Trophoblast cell (in vitro differentiated cells and primary cell): ENCODE results near the gene FBXL5.
A peak's percentile ranks its signal among the peaks of the same experiment; 100 is the strongest.

Experiments
- DNase-seq, 2 donors: peaks; one replicate each; pipeline ENCODE4 v3.0.0-alpha.2; 2016
- H2AFZ ChIP-seq: 2 replicates; pipeline ENCODE4 v1.6.1; 2013; ENCODE audit warnings: low read length, moderate library complexity, mild to moderate bottlenecking; ENCODE audit not compliant: insufficient read depth, poor library complexity
- H2AK5ac ChIP-seq: 2 replicates; pipeline ENCODE4 v1.6.1; 2013; ENCODE audit warnings: mild to moderate bottlenecking, low read length
- H2BK120ac ChIP-seq: 2 replicates; pipeline ENCODE4 v1.6.1; 2013; ENCODE audit warnings: low read length, mild to moderate bottlenecking, moderate library complexity; ENCODE audit not compliant: insufficient read depth, poor library complexity
- H2BK12ac ChIP-seq: 2 replicates; pipeline ENCODE4 v1.6.1; 2013; ENCODE audit warnings: mild to moderate bottlenecking, low read length, moderate library complexity
- H2BK5ac ChIP-seq: 2 replicates; pipeline ENCODE4 v1.6.1; 2013; ENCODE audit warnings: low read length, low read depth, moderate library complexity, mild to moderate bottlenecking; ENCODE audit not compliant: poor library complexity
- H3K14ac ChIP-seq: 2 replicates; pipeline ENCODE4 v1.6.1; 2013; ENCODE audit warnings: mild to moderate bottlenecking, low read length
- H3K18ac ChIP-seq: 2 replicates; pipeline ENCODE4 v1.6.1; 2013; ENCODE audit warnings: mild to moderate bottlenecking, low read length
- H3K23ac ChIP-seq: 2 replicates; pipeline ENCODE4 v1.6.1; 2013; ENCODE audit warnings: low read length
- H3K27ac ChIP-seq: 2 replicates; pipeline ENCODE4 v1.5.1; 2013; ENCODE audit warnings: low read depth, mild to moderate bottlenecking, inconsistent platforms, low read length, moderate library complexity
- H3K27me3 ChIP-seq: 2 replicates; pipeline ENCODE4 v1.6.1; 2013; ENCODE audit warnings: inconsistent platforms, mild to moderate bottlenecking, low read length, moderate library complexity; ENCODE audit not compliant: insufficient read depth
- H3K36me3 ChIP-seq, 2 experiments: 1 replicate in 1 of 2; 2 replicates in 1 of 2; pipeline ENCODE4 v1.6.1; 2013; ENCODE audit warnings: low read length in 2 of 2, mild to moderate bottlenecking in 2 of 2, moderate library complexity in 1 of 2; ENCODE audit not compliant: insufficient read depth in 2 of 2, control insufficient read depth in 1 of 2
- H3K4ac ChIP-seq: 2 replicates; pipeline ENCODE4 v1.6.1; 2013; ENCODE audit warnings: low read depth, mild to moderate bottlenecking, low read length, moderate library complexity
- H3K4me1 ChIP-seq, 2 experiments: 1 replicate in 1 of 2; 2 replicates in 1 of 2; pipeline ENCODE4 v1.6.1; 2013; ENCODE audit warnings: low read length in 2 of 2, mild to moderate bottlenecking in 2 of 2, moderate library complexity in 1 of 2; ENCODE audit not compliant: insufficient read depth in 2 of 2, control insufficient read depth in 1 of 2
- H3K4me2 ChIP-seq: 2 replicates; pipeline ENCODE4 v1.6.1; 2013; ENCODE audit warnings: inconsistent platforms, mild to moderate bottlenecking, low read length, moderate library complexity
- H3K4me3 ChIP-seq: 2 replicates; pipeline ENCODE4 v1.5.1; 2013; ENCODE audit warnings: mild to moderate bottlenecking, low read depth, low read length, inconsistent platforms
- H3K79me1 ChIP-seq: one replicate; pipeline ENCODE4 v1.6.1; 2013; ENCODE audit warnings: low read length
- H3K79me2 ChIP-seq: 2 replicates; pipeline ENCODE4 v1.6.1; 2013; ENCODE audit warnings: low read length, mild to moderate bottlenecking; ENCODE audit not compliant: control insufficient read depth, insufficient read depth, poor library complexity
- H3K9ac ChIP-seq: 2 replicates; pipeline ENCODE4 v1.6.1; 2013; ENCODE audit warnings: mild to moderate bottlenecking, low read length
- H3K9me3 ChIP-seq: 2 replicates; pipeline ENCODE4 v1.6.1; 2013; ENCODE audit warnings: low read depth, mild to moderate bottlenecking, control low read depth, inconsistent platforms, low read length; ENCODE audit not compliant: insufficient read depth
- H4K12ac ChIP-seq: 2 replicates; pipeline ENCODE4 v1.6.1; 2013; ENCODE audit warnings: low read depth, mild to moderate bottlenecking, low read length, moderate library complexity
- H4K8ac ChIP-seq: 2 replicates; pipeline ENCODE4 v1.6.1; 2013; ENCODE audit warnings: low read depth, mild to moderate bottlenecking, low read length, moderate library complexity
- H4K91ac ChIP-seq: one replicate; pipeline ENCODE4 v1.6.1; 2013; ENCODE audit warnings: low read depth, mild to moderate bottlenecking, low read length, moderate library complexity
- WGBS: extraction: QIAGEN DNeasy Blood & Tissue Kit; methylation state at CpG from one replicate; pipeline ENCODE4 v1.1.7; 2013; ENCODE audit warnings: missing lambda C conversion rate; ENCODE audit not compliant: insufficient read length, insufficient coverage; ENCODE audit errors: extremely low coverage; 5-methylcytosine and 5-hydroxymethylcytosine counted together

The FBXL5 gene

DNA sequence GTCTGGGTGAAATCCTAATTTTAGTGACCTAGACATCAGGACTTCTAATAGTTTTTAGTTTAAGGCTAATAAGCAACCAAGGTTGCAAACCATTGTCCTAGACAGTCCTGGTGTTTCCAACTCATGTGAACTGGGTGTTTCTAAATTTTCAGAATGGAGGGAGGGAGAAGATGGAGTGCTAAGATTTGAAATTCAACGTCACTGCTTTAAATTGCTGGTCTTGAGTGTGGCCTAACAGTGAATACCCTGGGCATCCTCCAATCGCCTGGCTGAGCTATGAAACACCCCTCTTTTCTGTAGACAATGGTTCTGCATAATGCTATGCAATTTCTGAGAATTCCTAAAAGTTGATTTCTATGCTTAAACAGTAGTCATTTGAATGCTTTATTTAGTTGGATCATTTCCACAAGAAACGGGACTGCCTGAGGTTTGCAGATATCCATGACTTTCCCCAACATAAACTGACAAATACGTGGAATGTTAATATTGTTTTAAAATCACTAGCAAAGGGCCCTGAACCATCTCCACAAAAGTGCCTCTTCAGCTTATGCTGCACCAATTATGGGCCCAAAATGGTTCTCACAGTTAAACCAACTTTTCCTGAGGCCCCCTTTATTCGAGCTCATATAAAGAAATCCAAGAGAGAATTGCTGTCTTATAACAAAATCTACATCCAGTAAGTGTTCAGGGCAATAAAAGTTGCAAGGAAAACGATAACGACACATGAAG lies 1.1 kb downstream of the FBXL5 start:
- no peak overlapping the region for H3K18ac ChIP-seq
- peaks cover 17% of the 10 kb centered on the region for H3K79me1 ChIP-seq
- H3K27me3 ChIP-seq: no peaks in the 10 kb centered on the region
- peak overlapping the region; percentile 99 for H3K4me3 ChIP-seq
- peaks cover 8% of the 10 kb centered on the region in 2 experiments for H3K4me1 ChIP-seq
- H3K9ac ChIP-seq: peak overlapping the region; percentile 97
- H3K36me3 ChIP-seq: peaks cover 2 to 5% of the 10 kb centered on the region in 2 experiments
- H2BK12ac ChIP-seq: no peak overlapping the region
- no peaks in the 10 kb centered on the region for H3K9me3 ChIP-seq
- H3K27ac ChIP-seq: peak overlapping the region; percentile 97
- no peak overlapping the region for H3K23ac ChIP-seq
- H3K14ac ChIP-seq: peak overlapping the region; percentile 100
- H3K4me2 ChIP-seq: peak overlapping the region; percentile 91
- no peak overlapping the region for H4K8ac ChIP-seq
- no peak overlapping the region for H2AK5ac ChIP-seq
- H2AFZ ChIP-seq: no peak overlapping the region
- no peak for DNase-seq
- H4K91ac ChIP-seq: peak overlapping the region; percentile 98
- peaks cover 15% of the 10 kb centered on the region for H3K79me2 ChIP-seq
- H3K4ac ChIP-seq: peak overlapping the region; percentile 72
- H2BK120ac ChIP-seq: no peak overlapping the region
- no CpG with 5 or more reads among the region's 7 CpGs for WGBS
- peak overlapping the region; percentile 94 for H2BK5ac ChIP-seq
- H4K12ac ChIP-seq: no peak overlapping the region

GRCh38 chr4:15653420-15653819 lies 1.7 kb downstream of the FBXL5 start:
- Histone ChIP-seq H4K12ac (no peak overlapping the region), H3K79me2 (peaks cover 15% of the 10 kb centered on the region)
- whole genome bisulfite sequencing: no CpG with 5 or more reads among the region's 4 CpGs

DNA sequence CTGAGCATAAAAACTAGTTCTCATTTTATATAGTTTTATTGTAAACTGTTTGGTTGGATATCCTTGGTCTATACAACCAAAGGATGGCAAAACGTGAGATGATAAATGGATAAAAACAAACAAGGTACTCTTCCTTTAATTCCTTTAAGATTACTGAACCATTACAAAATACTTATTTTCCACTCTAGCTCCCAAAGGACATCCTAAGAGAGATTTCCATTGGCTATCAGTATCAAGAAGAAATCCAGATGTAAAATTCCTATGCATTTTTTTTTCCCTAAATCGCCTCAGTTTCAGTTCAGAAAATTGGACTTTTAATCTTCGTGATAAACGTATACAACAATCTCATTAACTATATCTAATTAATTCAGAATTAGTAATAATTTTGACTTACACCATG lies 2.3 kb downstream of the FBXL5 start:
- no peak for DNase-seq
- no peak overlapping the region for H2AFZ ChIP-seq
- H2BK120ac ChIP-seq: no peak overlapping the region
- no peaks in the 10 kb centered on the region for H3K27me3 ChIP-seq
- no peak overlapping the region for H2BK5ac ChIP-seq
- no peak overlapping the region for H3K4me2 ChIP-seq
- H3K4me3 ChIP-seq: no peak overlapping the region
- no peak overlapping the region for H3K27ac ChIP-seq
- H4K8ac ChIP-seq: no peak overlapping the region
- peaks cover 8% of the 10 kb centered on the region in 2 experiments for H3K4me1 ChIP-seq
- H3K79me2 ChIP-seq: peaks cover 17% of the 10 kb centered on the region
- WGBS: no CpG with 5 or more reads among the region's 4 CpGs
- no peak overlapping the region for H2AK5ac ChIP-seq
- no peaks in the 10 kb centered on the region for H3K9me3 ChIP-seq
- peaks cover 17% of the 10 kb centered on the region for H3K79me1 ChIP-seq
- no peak overlapping the region for H4K91ac ChIP-seq
- H3K23ac ChIP-seq: no peak overlapping the region
- H2BK12ac ChIP-seq: no peak overlapping the region
- H3K9ac ChIP-seq: no peak overlapping the region
- no peak overlapping the region for H4K12ac ChIP-seq
- H3K36me3 ChIP-seq: peaks cover 0 to 4% of the 10 kb centered on the region in 2 experiments
- H3K14ac ChIP-seq: no peak overlapping the region
- H3K18ac ChIP-seq: no peak overlapping the region
- H3K4ac ChIP-seq: no peak overlapping the region

More at GRCh38 chr4:15653420-15653819, 1.7 kb downstream of the FBXL5 start:
- H3K27me3 ChIP-seq: no peaks in the 10 kb centered on the region
- H4K91ac ChIP-seq: no peak overlapping the region
- no peaks in the 10 kb centered on the region for H3K9me3 ChIP-seq
- H3K9ac ChIP-seq: no peak overlapping the region
- H2BK12ac ChIP-seq: no peak overlapping the region
- H2BK120ac ChIP-seq: no peak overlapping the region
- DNase-seq: no peak
- no peak overlapping the region for H3K14ac ChIP-seq
- no peak overlapping the region for H3K4me3 ChIP-seq
- peaks cover 8% of the 10 kb centered on the region in 2 experiments for H3K4me1 ChIP-seq
- peaks cover 1 to 5% of the 10 kb centered on the region in 2 experiments for H3K36me3 ChIP-seq
- peak overlapping the region; percentile 91 for H3K4me2 ChIP-seq
- no peak overlapping the region for H4K8ac ChIP-seq
- H2AFZ ChIP-seq: no peak overlapping the region
- no peak overlapping the region for H3K18ac ChIP-seq
- H3K23ac ChIP-seq: no peak overlapping the region
- no peak overlapping the region for H3K4ac ChIP-seq
- H3K79me1 ChIP-seq: peaks cover 17% of the 10 kb centered on the region
- no peak overlapping the region for H2AK5ac ChIP-seq
- no peak overlapping the region for H2BK5ac ChIP-seq
- H3K27ac ChIP-seq: no peak overlapping the region

DNA sequence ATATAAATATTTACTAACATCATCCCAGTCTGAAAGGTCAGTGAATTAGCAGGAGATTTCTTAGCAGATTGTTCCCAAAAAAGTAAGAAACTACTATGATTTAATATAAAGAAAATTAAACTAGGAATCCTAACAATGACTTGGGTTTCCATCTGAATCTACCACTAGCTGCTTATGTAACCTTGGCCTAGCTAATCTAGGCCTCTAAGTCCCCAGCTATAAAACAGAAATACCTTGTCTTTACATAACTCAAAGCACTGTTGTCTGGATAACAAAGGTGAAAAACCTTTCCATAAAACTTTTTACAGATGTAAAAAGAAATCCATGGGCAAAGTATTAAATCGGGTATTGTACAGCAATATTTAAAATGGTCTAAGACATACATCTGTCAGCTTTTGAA lies 3.0 kb downstream of the FBXL5 start:
- no peak overlapping the region for H4K12ac ChIP-seq
- peaks cover 17% of the 10 kb centered on the region for H3K79me1 ChIP-seq
- H2BK120ac ChIP-seq: no peak overlapping the region
- H3K18ac ChIP-seq: no peak overlapping the region
- H3K4me1 ChIP-seq: peaks cover 8% of the 10 kb centered on the region in 2 experiments
- H2AK5ac ChIP-seq: no peak overlapping the region
- H3K36me3 ChIP-seq: peaks cover 0 to 5% of the 10 kb centered on the region in 2 experiments
- H3K9ac ChIP-seq: no peak overlapping the region
- H3K4me2 ChIP-seq: no peak overlapping the region
- H3K9me3 ChIP-seq: no peaks in the 10 kb centered on the region
- no peaks in the 10 kb centered on the region for H3K27me3 ChIP-seq
- WGBS: no CpG with 5 or more reads among the region's 1 CpG
- H3K4ac ChIP-seq: no peak overlapping the region
- H3K79me2 ChIP-seq: peaks cover 19% of the 10 kb centered on the region
- no peak overlapping the region for H3K4me3 ChIP-seq
- H2AFZ ChIP-seq: no peak overlapping the region
- H3K23ac ChIP-seq: no peak overlapping the region
- no peak overlapping the region for H3K14ac ChIP-seq
- DNase-seq: no peak
- H3K27ac ChIP-seq: no peak overlapping the region
- no peak overlapping the region for H4K91ac ChIP-seq
- H4K8ac ChIP-seq: no peak overlapping the region
- H2BK12ac ChIP-seq: no peak overlapping the region
- H2BK5ac ChIP-seq: no peak overlapping the region
